Measurements from ENCODE around the gene LTV1.

- no peak for TF ChIP-seq EZH2phosphoT487 (IDR thresholded peaks at IDR 0.05; ENCODE audit: insufficient read depth, low read depth)
- TF ChIP-seq EZH2 (IDR thresholded peaks at IDR 0.05; ENCODE audit: insufficient read depth, poor library complexity, severe bottlenecking), result no peak
Observed at GRCh38 chr6:143896126-143896860, 53.2 kb downstream of the LTV1 start.
